ENCODE results near the gene CCT2. TPM values are rescaled to one million over a fixed set of nuclear protein-coding genes. Genes with fewer than 3 reads are reported as not detected.

Gene CCT2
- total RNA-seq, 2 donors from 2014 or later = 104 to 223 TPM

DNA sequence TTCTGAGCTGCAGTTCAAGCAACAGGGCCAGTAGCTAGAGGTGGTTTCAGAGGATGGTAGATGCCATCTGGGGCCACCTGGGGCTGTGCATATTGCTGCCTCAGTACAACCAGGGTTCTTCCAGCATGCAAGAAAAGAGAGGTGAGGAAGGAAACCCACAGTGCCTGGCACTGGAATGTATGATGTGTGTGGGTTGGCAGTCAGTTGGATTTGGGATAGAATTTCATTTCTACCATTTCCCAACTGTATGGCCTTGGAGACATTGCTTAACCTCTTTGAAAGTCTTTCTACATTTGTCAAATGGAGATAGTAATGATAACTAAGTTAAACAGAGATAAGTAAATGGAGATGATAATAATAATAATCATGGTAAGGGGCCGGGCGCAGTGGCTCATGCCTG lies 35.7 kb downstream of the CCT2 start:
- Histone ChIP-seq H3K27me3 (no peaks in the 10 kb centered on the region), H3K4me3 (no peak overlapping the region), H3K36me3 (no peaks in the 10 kb centered on the region), H3K9me3 (no peaks in the 10 kb centered on the region), H3K4me1 (no peaks in the 10 kb centered on the region), H3K9ac (ENCODE audit: low read depth in 2 of 2, low read length in 2 of 2) (no peak overlapping the region), H3K27ac (no peak overlapping the region)
- TF ChIP-seq, protein P1, sequence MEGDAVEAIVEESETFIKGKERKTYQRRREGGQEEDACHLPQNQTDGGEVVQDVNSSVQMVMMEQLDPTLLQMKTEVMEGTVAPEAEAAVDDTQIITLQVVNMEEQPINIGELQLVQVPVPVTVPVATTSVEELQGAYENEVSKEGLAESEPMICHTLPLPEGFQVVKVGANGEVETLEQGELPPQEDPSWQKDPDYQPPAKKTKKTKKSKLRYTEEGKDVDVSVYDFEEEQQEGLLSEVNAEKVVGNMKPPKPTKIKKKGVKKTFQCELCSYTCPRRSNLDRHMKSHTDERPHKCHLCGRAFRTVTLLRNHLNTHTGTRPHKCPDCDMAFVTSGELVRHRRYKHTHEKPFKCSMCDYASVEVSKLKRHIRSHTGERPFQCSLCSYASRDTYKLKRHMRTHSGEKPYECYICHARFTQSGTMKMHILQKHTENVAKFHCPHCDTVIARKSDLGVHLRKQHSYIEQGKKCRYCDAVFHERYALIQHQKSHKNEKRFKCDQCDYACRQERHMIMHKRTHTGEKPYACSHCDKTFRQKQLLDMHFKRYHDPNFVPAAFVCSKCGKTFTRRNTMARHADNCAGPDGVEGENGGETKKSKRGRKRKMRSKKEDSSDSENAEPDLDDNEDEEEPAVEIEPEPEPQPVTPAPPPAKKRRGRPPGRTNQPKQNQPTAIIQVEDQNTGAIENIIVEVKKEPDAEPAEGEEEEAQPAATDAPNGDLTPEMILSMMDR (IDR thresholded peaks at IDR 0.05) = no peak
- DNase-seq = no peak
- intact Hi-C loops (cut with DNase I) = no loop called here

DNA sequence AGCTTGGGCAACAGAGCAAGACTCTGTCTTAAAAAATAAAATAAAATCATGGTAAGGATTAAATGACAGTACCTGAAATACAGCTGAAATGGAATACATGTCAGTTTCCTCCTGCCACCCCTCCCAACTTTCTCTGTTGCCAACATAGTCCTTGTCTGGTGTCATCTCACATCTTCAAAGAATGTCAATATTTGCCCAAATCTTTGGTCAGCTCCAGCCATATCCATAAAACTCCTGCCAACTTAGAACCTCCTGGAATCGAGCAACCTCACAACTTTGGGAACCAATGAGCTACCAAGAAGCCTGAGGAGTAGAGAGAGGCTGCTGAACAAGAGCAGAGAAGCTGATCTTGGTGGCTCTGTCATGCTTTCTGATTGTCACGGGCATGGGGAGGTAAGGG lies 36.3 kb downstream of the CCT2 start:
- no peak overlapping the region for H3K27ac ChIP-seq
- no peak overlapping the region for H3K9ac ChIP-seq (ENCODE audit: low read depth in 2 of 2, low read length in 2 of 2)
- intact Hi-C loops (cut with DNase I) = no loop called here
- H3K4me1 ChIP-seq = no peaks in the 10 kb centered on the region
- no peaks in the 10 kb centered on the region for H3K27me3 ChIP-seq
- no peaks in the 10 kb centered on the region for H3K36me3 ChIP-seq
- no peak overlapping the region for H3K4me3 ChIP-seq
- TF ChIP-seq, protein P1 (IDR thresholded peaks at IDR 0.05) = no peak
- no peak for DNase-seq
- no peaks in the 10 kb centered on the region for H3K9me3 ChIP-seq

DNA sequence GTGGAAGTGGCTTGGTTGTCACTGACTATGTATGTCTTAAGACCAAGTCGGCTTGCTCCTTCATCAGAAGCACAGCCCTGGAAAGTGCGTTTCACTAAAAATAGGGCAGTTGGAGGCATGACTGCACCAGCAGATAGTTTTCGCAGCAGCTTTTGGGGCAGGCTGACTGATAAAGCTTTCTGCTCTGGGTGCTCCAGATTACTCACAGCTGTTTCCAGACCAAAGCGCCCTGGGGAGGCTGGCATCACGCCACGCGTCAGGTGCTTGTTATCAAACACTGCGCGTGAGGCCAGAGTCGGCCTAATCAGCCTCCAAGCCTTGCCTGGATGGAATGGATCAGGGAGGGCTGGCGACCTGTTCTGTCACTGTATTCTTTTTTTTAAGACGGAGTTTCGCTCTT lies 38.7 kb downstream of the CCT2 start:
- Histone ChIP-seq H3K4me3 (no peak overlapping the region), H3K9me3 (no peaks in the 10 kb centered on the region), H3K27me3 (no peaks in the 10 kb centered on the region), H3K27ac (no peak overlapping the region), H3K9ac (ENCODE audit: low read depth in 2 of 2, low read length in 2 of 2) (no peak overlapping the region), H3K36me3 (no peaks in the 10 kb centered on the region), H3K4me1 (no peaks in the 10 kb centered on the region)
- DNase-seq = no peak
- intact Hi-C loops (cut with DNase I) = no loop called here
- TF ChIP-seq, protein P1 (IDR thresholded peaks at IDR 0.05) = no peak

DNA sequence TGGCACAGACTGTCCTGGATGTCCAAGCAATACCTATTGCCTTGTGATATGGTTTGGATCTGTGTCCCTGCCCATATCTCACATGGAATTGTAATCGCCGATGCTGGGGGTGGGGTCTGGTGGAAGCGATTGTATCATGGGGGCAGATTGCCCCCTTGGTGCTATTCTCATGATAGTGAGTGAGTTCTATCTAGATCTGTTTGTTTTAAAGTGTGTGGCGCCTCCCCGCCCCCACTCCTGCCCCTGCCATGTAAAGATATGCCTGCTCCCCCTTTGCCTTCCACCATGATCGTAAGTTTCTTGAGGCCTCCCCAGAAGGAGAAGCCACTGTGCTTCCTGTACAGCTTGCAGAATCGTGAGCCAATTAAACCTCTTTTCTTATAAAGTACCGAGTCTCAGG lies 42.2 kb downstream of the CCT2 start:
- Histone ChIP-seq H3K4me1 (no peaks in the 10 kb centered on the region), H3K27me3 (no peaks in the 10 kb centered on the region), H3K9ac (ENCODE audit: low read depth in 2 of 2, low read length in 2 of 2) (no peak overlapping the region), H3K27ac (no peak overlapping the region), H3K4me3 (no peak overlapping the region), H3K36me3 (no peaks in the 10 kb centered on the region), H3K9me3 (no peaks in the 10 kb centered on the region)
- TF ChIP-seq, protein P1 (IDR thresholded peaks at IDR 0.05) = no peak
- intact Hi-C loops (cut with DNase I) = no loop called here
- DNase-seq = no peak

DNA sequence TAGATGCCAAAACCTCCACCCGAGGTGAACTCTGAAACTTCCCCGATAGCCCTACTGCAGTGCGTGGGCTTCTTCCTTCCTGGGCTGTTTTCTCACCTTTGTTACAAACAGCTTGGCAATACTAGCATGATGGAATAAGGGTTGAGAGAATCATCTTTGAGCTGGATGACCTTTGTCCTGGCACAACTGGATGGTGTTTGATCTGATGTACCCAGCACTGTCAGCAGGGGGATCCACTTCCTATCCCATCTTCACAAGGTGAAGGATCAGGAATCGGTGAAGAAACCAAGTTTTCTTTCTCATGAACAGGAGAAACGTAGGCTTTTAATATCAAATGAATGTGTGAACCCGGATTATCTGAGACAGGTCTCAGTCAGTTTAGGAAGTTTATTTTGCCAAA lies 44.9 kb downstream of the CCT2 start:
- intact Hi-C loops (cut with DNase I) = loop anchor here (10.0 kb wide), 1 partner anchor 335 kb away; no protein-coding TSS in a partner anchor
- no peaks in the 10 kb centered on the region for H3K27me3 ChIP-seq
- H3K4me3 ChIP-seq = no peak overlapping the region
- DNase-seq = no peak
- H3K9ac ChIP-seq (ENCODE audit: low read depth in 2 of 2, low read length in 2 of 2) = no peak overlapping the region
- TF ChIP-seq, protein P1 (IDR thresholded peaks at IDR 0.05) = no peak
- no peaks in the 10 kb centered on the region for H3K4me1 ChIP-seq
- H3K27ac ChIP-seq = no peak overlapping the region
- no peaks in the 10 kb centered on the region for H3K9me3 ChIP-seq
- H3K36me3 ChIP-seq = no peaks in the 10 kb centered on the region

DNA sequence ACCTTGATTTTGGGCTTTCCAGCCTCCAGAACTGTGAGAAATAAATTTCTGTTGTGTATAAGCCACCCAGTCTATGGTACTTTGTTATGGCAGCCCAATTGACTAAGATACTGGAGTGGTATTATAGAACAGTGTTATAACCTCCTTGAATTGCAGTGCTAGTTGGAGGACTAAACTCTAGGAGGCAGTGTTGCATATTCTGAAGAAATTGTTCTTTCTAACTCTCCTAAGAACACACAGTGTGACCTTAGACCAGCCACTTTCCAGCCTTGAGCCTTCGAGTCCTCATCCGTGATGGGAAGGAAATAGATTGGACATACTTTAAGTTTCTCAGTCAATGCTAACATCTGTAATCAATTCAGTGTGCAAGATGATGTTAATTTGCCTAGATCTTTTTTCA lies 47.8 kb downstream of the CCT2 start:
- Histone ChIP-seq H3K27me3 (no peaks in the 10 kb centered on the region), H3K9ac (ENCODE audit: low read depth in 2 of 2, low read length in 2 of 2) (no peak overlapping the region), H3K27ac (no peak overlapping the region)

More for the DNA sequence above, 47.8 kb downstream of the CCT2 start:
- no peak overlapping the region for H3K4me3 ChIP-seq
- TF ChIP-seq, protein P1 (IDR thresholded peaks at IDR 0.05) = no peak
- DNase-seq = no peak
- no peaks in the 10 kb centered on the region for H3K9me3 ChIP-seq
- H3K36me3 ChIP-seq = no peaks in the 10 kb centered on the region
- H3K4me1 ChIP-seq = no peaks in the 10 kb centered on the region
- intact Hi-C loops (cut with DNase I) = loop anchor here (10.0 kb wide), 1 partner anchor 338 kb away; no protein-coding TSS in a partner anchor
